Ovary (tissue), 9 donors: ENCODE data around the gene CCDC88A. TPM values are rescaled to one million over a fixed set of nuclear protein-coding genes. Genes with fewer than 3 reads are reported as not detected.

Experiments
- DNase-seq, 5 donors: peaks; one replicate each; pipeline ENCODE4 v3.0.0-alpha.2; 2019 to 2020
- H3K27ac ChIP-seq, 2 donors: fragments of 200-600 bp; one replicate each; pipeline versions ENCODE4 v1.5.1 to v1.8.0; 2019 to 2022
- H3K27me3 ChIP-seq: fragments of 200-600 bp; one replicate; pipeline ENCODE4 v1.8.0; 2022
- H3K36me3 ChIP-seq: fragments of 200-600 bp; sonication (generic); one replicate; pipeline ENCODE4 v1.5.1; 2019
- H3K4me1 ChIP-seq: one replicate; pipeline ENCODE4 v1.8.1; 2013; ENCODE audit warnings: mild to moderate bottlenecking, moderate library complexity; ENCODE audit not compliant: insufficient read depth
- H3K4me3 ChIP-seq: fragments of 200-600 bp; sonication (generic); one replicate; pipeline ENCODE4 v1.5.1; 2017
- H3K9me3 ChIP-seq, 2 donors: fragments of 200-600 bp in 1 of 2; sonication (generic) in 1 of 2; one replicate each; pipeline versions ENCODE4 v1.5.1 to v1.8.1; 2013 to 2019; ENCODE audit warnings: mild to moderate bottlenecking in 1 of 2, moderate library complexity in 1 of 2
- CTCF ChIP-seq, 3 donors: fragments of 450-650 bp in 2 of 3; fragments of 200-600 bp in 1 of 3; IDR thresholded peaks; one replicate each; pipeline versions ENCODE4 v1.5.1 to v1.8.0; 2016 to 2022; ENCODE audit warnings: antibody characterized with exemption in 3 of 3, mild to moderate bottlenecking in 1 of 3
- EP300 ChIP-seq: sonication (generic); formaldehyde crosslinking; IDR thresholded peaks from one replicate; pipeline ENCODE4 v1.6.1; 2017; ENCODE audit warnings: antibody characterized with exemption
- POLR2A ChIP-seq: fragments of 450-650 bp; IDR thresholded peaks from one replicate; pipeline ENCODE4 v1.6.1; 2017; ENCODE audit warnings: antibody characterized with exemption, mild to moderate bottlenecking, moderate library complexity
- WGBS, 3 donors: extraction: QIAGEN DNeasy Blood & Tissue Kit in 1 of 3; methylation state at CpG; one replicate each; pipeline versions ENCODE4 v1.1.5 to v1.1.7; 2013 to 2017; 5-methylcytosine and 5-hydroxymethylcytosine counted together
- intact Hi-C, 4 donors: fragments of 100-400 bp; cut with DNase I; formaldehyde crosslinking; loops; one replicate each; pipeline versions ENCODE4 v1.11.0 to v1.15.1; 2022 to 2023
- polyA plus RNA-seq, 2 donors: library from polyadenylated mRNA; stranded (reverse); fragments of 200-250 nt in 1 of 2; fragments of 350-450 nt in 1 of 2; fragmentation: Illumina TruSeq in 1 of 2; extraction: RNeasy Lipid Tissue Mini Kit (QIAGEN cat#74804) in 1 of 2; gene quantifications; one replicate each; pipeline ENCODE4 v1.2.3, GENCODE V29; 2013 to 2014
- small RNA-seq: library from RNA; depleted of rRNA; stranded (forward); fragments of <200 nt; gene quantifications from one replicate; pipeline ENCODE3, GENCODE V24; 2016
- total RNA-seq, 7 donors: library from RNA; depleted of rRNA in 2 of 7; stranded (reverse); fragments of >200 nt in 2 of 7; fragmentation: NEBNext Ultra II Directional in 3 of 7; extraction: Animal tissue kit (Norgen Biotek cat#: 25700) in 3 of 7; gene quantifications; one replicate each; pipeline versions ENCODE4 v1.1.0 to v1.2.4, GENCODE V29; 2016 to 2023
- donor health status: DM: no; HTN: no; CAD: no; lungs with moderate emphysema.
- donor health status: DM: no; HTN: no; CAD: no.
- donor health status: Bipolar disorder and iron deficiency.
- donor health status: DM: yes; HTN: yes; CAD: no.
- donor health status: DM: no; HTN: no; CAD: no.
- donor health status: DM: yes; HTN: yes; CAD: no.

The CCDC88A gene
- total and polyA plus RNA-seq, 9 donors: 9.6 to 64.4 (median 30.6) TPM

DNA sequence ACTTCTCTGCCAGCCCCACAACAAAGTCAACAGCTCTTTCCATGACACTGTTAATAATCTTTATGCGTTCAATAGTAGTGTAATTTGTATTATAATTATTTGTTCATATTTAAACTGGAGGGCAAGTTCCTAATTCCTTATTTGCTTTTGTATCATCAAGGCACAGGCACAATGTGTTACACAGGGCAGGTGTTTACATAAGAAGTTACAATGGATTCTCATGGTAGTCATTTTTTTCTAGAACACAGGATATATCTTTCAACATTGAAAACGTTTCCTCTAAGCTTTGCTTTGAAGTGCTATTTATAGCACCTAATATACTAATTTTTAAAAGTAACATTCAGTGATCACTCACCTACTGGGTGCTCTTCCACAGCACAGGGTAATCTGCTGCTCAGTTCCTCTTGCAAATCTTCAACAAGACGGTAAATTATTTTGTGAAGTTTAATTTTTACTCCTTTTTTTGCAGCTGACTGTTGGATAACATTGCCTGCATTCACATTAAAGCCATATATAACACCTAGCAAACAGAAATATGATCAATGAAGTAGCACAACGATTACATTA is 179.9 kb downstream of the CCDC88A start:
- Histone ChIP-seq H3K27me3 (no peaks in the 10 kb centered on the region), H3K4me3 (no peak overlapping the region), H3K27ac (no peak overlapping the region), H3K4me1 (no peaks in the 10 kb centered on the region), H3K9me3 (no peaks in the 10 kb centered on the region), H3K36me3 (no peaks in the 10 kb centered on the region)
- TF ChIP-seq EP300: no peak
- TF ChIP-seq POLR2A: no peak
- TF ChIP-seq CTCF (IDR thresholded peaks at IDR 0.05): no peak
- DNase-seq: no peak
- intact Hi-C loops: no loop called here
- WGBS, 3 donors: 70 to 72% (median 71%) methylated on average over 4 of the region's 4 CpGs

Small RNAs within 50 kb of the gene (small RNA-seq; reads per million reads assigned to genes)
- gene RF00019 (not detected), gene RNU6-221P (not detected), gene RNU6-775P (not detected)

Other genes with a start within 250 kb of the CCDC88A start
- gene CLHC1, start 187.6 kb downstream of the CCDC88A start, total RNA-seq: 10 to 100 TPM; 11.3 to 21.3 (median 15.6) TPM
- gene CLHC1, start 187.6 kb downstream of the CCDC88A start, polyA plus RNA-seq: 1 to 10 TPM; 5.6 to 7.8 TPM
- gene RPS27A, start 187.2 kb downstream of the CCDC88A start, total RNA-seq: 1,000 to 10,000 TPM; 1,558 to 6,047 (median 2,035) TPM
- gene RPS27A, start 187.2 kb downstream of the CCDC88A start, polyA plus RNA-seq: 1,000 to 10,000 TPM; 1,925 to 4,758 TPM
- gene MTIF2, start 150.6 kb downstream of the CCDC88A start, total RNA-seq: 10 to 100 TPM; 12.6 to 18.6 (median 14.1) TPM
- gene MTIF2, start 150.6 kb downstream of the CCDC88A start, polyA plus RNA-seq: 10 to 100 TPM; 13.0 to 16.4 TPM
- 10 to 100 TPM; 30.5 to 61.1 (median 50.7) TPM for gene CFAP36, start 99.9 kb upstream of the CCDC88A start, total RNA-seq
- gene CFAP36, start 99.9 kb upstream of the CCDC88A start, polyA plus RNA-seq: 10 to 100 TPM; 59.9 to 64.7 TPM
- 10 to 100 TPM; 48.0 to 66.6 (median 56.4) TPM for gene PPP4R3B, start 197.8 kb upstream of the CCDC88A start, total RNA-seq
- 10 to 100 TPM; 27.4 to 38.3 TPM for gene PPP4R3B, start 197.8 kb upstream of the CCDC88A start, polyA plus RNA-seq